K562 (cell line): ENCODE measurements around the gene NLRC3. TPM values are rescaled to one million over a fixed set of nuclear protein-coding genes. Genes with fewer than 3 reads are reported as not detected.
A peak's percentile ranks its signal among the peaks of the same experiment; 100 is the strongest.

Experiments used
- ATAC-seq: fragments of 200-7000 bp; cut with Tn5 transposase; 3 replicates; pipeline ENCODE4 v1.9.1; 2020; ENCODE audit warnings: moderate library complexity
- BruUV-seq: library from RNA; stranded (reverse); fragments of 400-500 nt; replicated peaks from 2 replicates; lab custom pipeline; 2021; lab: Mats Ljungman, UMichigan
- CTCF ChIA-PET: fragments of 300-600 bp; formaldehyde crosslinking; extraction: SDS; loops from one replicate; lab custom pipeline; 2021; ENCODE audit warnings: low intra/inter-chr PET ratio; lab: Yijun Ruan, JAX
- POLR2A ChIA-PET: fragments of 300-600, 350-650 bp; sonication (Branson Sonifier 250); formaldehyde crosslinking; extraction: SDS; loops from one replicate; lab custom pipeline; 2021; ENCODE audit warnings: antibody characterized with exemption, inconsistent platforms; lab: Yijun Ruan, JAX
- DNase-seq, 4 experiments: peaks; one replicate each; pipeline versions ENCODE4 v3.0.0 to v3.0.0-alpha.2; 2011 to 2018; ENCODE audit warnings: low spot score in 3 of 4, mixed read lengths in 3 of 4; ENCODE audit errors: extremely low read depth in 1 of 4
- FAIRE-seq: peaks from 2 replicates; lab custom pipeline; 2011; peaks lifted over from hg19 to GRCh38; lab: Jason Lieb, UNC
- H2AFZ ChIP-seq: 2 replicates; pipeline ENCODE4 v1.6.0; 2011; ENCODE audit warnings: low read depth, low read length, control low read depth, inconsistent platforms
- H3K27ac ChIP-seq: fragments of 200-600 bp; 3 replicates; pipeline ENCODE4 v1.8.0; 2011; ENCODE audit warnings: low read depth, mild to moderate bottlenecking, control low read depth, inconsistent platforms, low read length, moderate library complexity, mixed read lengths; ENCODE audit errors: extremely low read depth
- H3K27me3 ChIP-seq, 2 experiments: fragments of 300-600 bp in 1 of 2; 2 replicates in 1 of 2; 3 replicates in 1 of 2; pipeline versions ENCODE4 v1.6.0 to v1.8.0; 2011; ENCODE audit warnings: inconsistent platforms in 2 of 2, low read length in 2 of 2, mild to moderate bottlenecking in 1 of 2, mixed read lengths in 1 of 2, moderate library complexity in 1 of 2; ENCODE audit not compliant: control insufficient read depth in 2 of 2, insufficient read depth in 2 of 2
- H3K36me3 ChIP-seq: fragments of 300-600 bp; 3 replicates; pipeline ENCODE4 v1.8.0; 2011; ENCODE audit warnings: mild to moderate bottlenecking, low read length, inconsistent platforms; ENCODE audit not compliant: control insufficient read depth, insufficient read depth
- H3K4me1 ChIP-seq, 2 experiments: fragments of 200-600 bp in 1 of 2; replicated peaks in 1 of 2; 2 replicates in 1 of 2; 3 replicates in 1 of 2; pipeline versions ENCODE4 v1.5.1 to v1.8.0; 2011; ENCODE audit warnings: inconsistent platforms in 2 of 2, low read length in 2 of 2, mild to moderate bottlenecking in 1 of 2, mixed read lengths in 1 of 2, moderate library complexity in 1 of 2; ENCODE audit not compliant: control insufficient read depth in 2 of 2, insufficient read depth in 2 of 2
- H3K4me2 ChIP-seq: 2 replicates; pipeline ENCODE4 v1.6.1; 2011; ENCODE audit warnings: low read length, control low read depth, inconsistent platforms, mixed read lengths; ENCODE audit not compliant: insufficient read depth
- H3K4me3 ChIP-seq: fragments of 200-600 bp; sonication (generic), shearing (Covaris generic); 2 replicates; pipeline ENCODE4 v1.5.1; 2016; ENCODE audit warnings: control low read depth, inconsistent platforms
- H3K79me2 ChIP-seq: fragments of 200-600 bp; 3 replicates; pipeline ENCODE4 v1.8.0; 2011; ENCODE audit warnings: low read length, inconsistent platforms; ENCODE audit not compliant: control insufficient read depth, insufficient read depth
- H3K9ac ChIP-seq, 2 experiments: 2 replicates each; pipeline versions ENCODE4 v1.6.0 to v1.6.1; 2011; ENCODE audit warnings: low read depth in 2 of 2, low read length in 2 of 2, control low read depth in 1 of 2, inconsistent platforms in 1 of 2, mild to moderate bottlenecking in 1 of 2, mixed read lengths in 1 of 2; ENCODE audit not compliant: insufficient read depth in 1 of 2
- H3K9me1 ChIP-seq: one replicate; pipeline ENCODE4 v1.6.0; 2011; ENCODE audit warnings: inconsistent platforms, mild to moderate bottlenecking, low read length, moderate library complexity; ENCODE audit not compliant: control insufficient read depth, insufficient read depth
- H3K9me3 ChIP-seq: replicated peaks from 2 replicates; pipeline ENCODE4 v1.5.1; 2011; ENCODE audit warnings: low read depth, low read length, inconsistent platforms; ENCODE audit not compliant: control insufficient read depth, insufficient read depth
- H4K20me1 ChIP-seq: replicated peaks from 2 replicates; pipeline ENCODE4 v1.6.1; 2011; ENCODE audit warnings: low read length, inconsistent platforms, mixed read lengths; ENCODE audit not compliant: control insufficient read depth, insufficient read depth
- CEBPB ChIP-seq: fragments of 450-650 bp; IDR thresholded peaks from 2 replicates; pipeline ENCODE4 v1.6.1; 2016; ENCODE audit warnings: missing genetic modification characterization, missing compliant biosample characterization
- CEBPG ChIP-seq, 3 experiments: fragments of 200-800 bp in 1 of 3; sonication (Bioruptor generic) in 1 of 3; sonication (generic) in 1 of 3; formaldehyde crosslinking in 1 of 3; IDR thresholded peaks in 2 of 3; conservative IDR thresholded peaks in 1 of 3; 2 replicates each; pipeline versions ENCODE4 v1.6.1 to v1.8.0; 2016 to 2022; ENCODE audit warnings: missing compliant biosample characterization in 2 of 3, missing genetic modification characterization in 2 of 3, mild to moderate bottlenecking in 1 of 3, missing genetic modification reagents in 1 of 3
- CTCF ChIP-seq, 3 experiments: IDR thresholded peaks in 2 of 3; conservative IDR thresholded peaks in 1 of 3; 2 replicates each; pipeline ENCODE4 v1.5.1; 2011 to 2012; ENCODE audit warnings: low read length in 3 of 3, mild to moderate bottlenecking in 3 of 3, control low read depth in 2 of 3, improper control_type of control experiment in 1 of 3, inconsistent platforms in 1 of 3, low read depth in 1 of 3, mixed read lengths in 1 of 3, moderate library complexity in 1 of 3; ENCODE audit not compliant: insufficient read depth in 2 of 3
- EP300 ChIP-seq: IDR thresholded peaks from 2 replicates; pipeline ENCODE4 v1.6.1; 2012; ENCODE audit warnings: low read length, improper control_type of control experiment
- ETV1 ChIP-seq: fragments of 450-650 bp; conservative IDR thresholded peaks from 2 replicates; pipeline ENCODE4 v1.6.1; 2016; ENCODE audit warnings: missing genetic modification characterization, control low read depth, low read depth, missing compliant biosample characterization
- GABPA ChIP-seq: fragments of 200-800 bp; sonication (Bioruptor generic); conservative IDR thresholded peaks from 2 replicates; pipeline ENCODE4 v1.6.1; 2016; ENCODE audit warnings: low read depth, missing genetic modification characterization, missing compliant biosample characterization
- HMBOX1 ChIP-seq: sonication (generic); IDR thresholded peaks from 2 replicates; pipeline ENCODE4 v1.6.1; 2016
- KLF6 ChIP-seq: fragments of 250-450 bp; sonication (Bioruptor Pico); IDR thresholded peaks from 2 replicates; pipeline ENCODE4 v1.4.0; 2020; ENCODE audit warnings: mild to moderate bottlenecking, moderate library complexity, borderline replicate concordance
- MAFK ChIP-seq: IDR thresholded peaks from 2 replicates; pipeline ENCODE4 v1.6.1; 2011; ENCODE audit warnings: low read length, improper control_type of control experiment
- NCOA6 ChIP-seq: fragments of 450-650 bp; IDR thresholded peaks from 2 replicates; pipeline ENCODE4 v1.6.1; 2017; ENCODE audit warnings: mild to moderate bottlenecking
- RAD21 ChIP-seq, 2 experiments: fragments of 250-450 bp in 1 of 2; fragments of 450-650 bp in 1 of 2; sonication (Bioruptor Pico) in 1 of 2; formaldehyde crosslinking in 1 of 2; IDR thresholded peaks in 1 of 2; conservative IDR thresholded peaks in 1 of 2; 2 replicates each; pipeline versions ENCODE4 v1.4.0 to v1.8.0; 2020 to 2022; ENCODE audit warnings: mild to moderate bottlenecking in 2 of 2, moderate library complexity in 1 of 2
- RBBP5 ChIP-seq: fragments of 200-600 bp; sonication (generic); IDR thresholded peaks from 2 replicates; pipeline ENCODE4 v1.6.1; 2012; ENCODE audit warnings: borderline replicate concordance, mild to moderate bottlenecking, low read length, control low read depth, inconsistent platforms; ENCODE audit not compliant: insufficient read depth, poor library complexity, severe bottlenecking
- SOX6 ChIP-seq: fragments of 450-650 bp; IDR thresholded peaks from 2 replicates; pipeline ENCODE4 v1.6.1; 2014; ENCODE audit warnings: mild to moderate bottlenecking
- SPI1 ChIP-seq: IDR thresholded peaks from 2 replicates; pipeline ENCODE4 v1.6.1; 2011; ENCODE audit warnings: low read depth, low read length, control low read depth, borderline replicate concordance
- ZNF121 ChIP-seq: sonication (generic); formaldehyde crosslinking; conservative IDR thresholded peaks from 2 replicates; pipeline ENCODE4 v1.8.0; 2022; ENCODE audit warnings: missing genetic modification reagents
- WGBS: fragments of 100-300 bp; shearing (Covaris generic); methylation state at CpG from one replicate; pipeline ENCODE4 v1.1.6; 2016; ENCODE audit warnings: low coverage, mixed read lengths; ENCODE audit not compliant: insufficient coverage; ENCODE audit errors: missing lambda C conversion rate; 5-methylcytosine and 5-hydroxymethylcytosine counted together
- in situ Hi-C: fragments of 300-500 bp; cut with MboI; formaldehyde crosslinking; loops from 4 replicates; pipeline ENCODE4 v1.15.0; 2018; ENCODE audit warnings: inconsistent platforms, mixed read lengths
- intact Hi-C: fragments of 100-400 bp; cut with micrococcal nuclease; formaldehyde crosslinking; loops from 2 replicates; pipeline ENCODE4 v1.14.2; 2022
- polyA plus RNA-seq, 8 experiments: library from polyadenylated mRNA; depleted of rRNA in 4 of 8; stranded (reverse) in 5 of 8; unstranded in 3 of 8; fragments of >200 nt; fragmentation: Nextera tagmentation in 2 of 8; fragmentation: Illumina TruSeq in 1 of 8; extraction: Ambion mirVana in 2 of 8; extraction: Trizol in 1 of 8; gene quantifications; 2 replicates each; pipeline versions ENCODE4 v1.2.1 to v1.2.3, GENCODE V29; 2011 to 2014; ENCODE audit warnings: inconsistent platforms in 1 of 8, missing spikeins in 1 of 8
- total RNA-seq, 7 experiments: library from RNA; depleted of rRNA in 6 of 7; stranded (reverse); fragments of >200 nt in 6 of 7; fragmentation: Illumina TruSeq in 2 of 7; extraction: Trizol in 2 of 7; gene quantifications; 2 replicates each; pipeline versions ENCODE4 v1.2.1 to v1.2.3, GENCODE V29; 2011 to 2021; ENCODE audit warnings: low replicate concordance in 1 of 7

Gene NLRC3
- total and polyA plus RNA-seq, 9 of the 15 experiments (the other 6 are each of a cell fraction or from before 2014, with no cell fraction given) = 0.03 to 0.13 (median 0.03) TPM; not detected in 4

- DNase-seq (peak in 1 of 4 experiments; percentile 30), FAIRE-seq (peak; percentile 76), ATAC-seq (peak; percentile 81)
- Histone ChIP-seq H2AFZ (peak overlapping the region; percentile 17; the same call in 1 of the 2 replicates), H4K20me1 (no peaks in the 10 kb centered on the region), H3K27ac (peak overlapping the region; percentile 43; the same call in 1 of the 3 replicates), H3K9me1 (no peaks in the 10 kb centered on the region), H3K4me3 (no peak overlapping the region), H3K9me3 (no peaks in the 10 kb centered on the region), H3K9ac (no peak overlapping the region), H3K4me2 (no peak overlapping the region), H3K27me3 (no peaks in the 10 kb centered on the region), H3K79me2 (no peaks in the 10 kb centered on the region), H3K4me1 (0 out of 5 replicates have a peak, but pooled peaks cover 0 to 5% of the 10 kb centered on the region in 2 experiments), H3K36me3 (no peaks in the 10 kb centered on the region)
- intact Hi-C loops (no loop called here), in situ Hi-C loops (no loop called here)
- WGBS = 53% methylated on average over 4 of the region's 4 CpGs
- ChIA-PET CTCF (no interaction called here), POLR2A (interaction anchor here (0.9 to 1.2 kb wide), 3 partner anchors 7 to 17 kb away, joined by 3 to 5 read pairs (median 3); no protein-coding TSS in a partner anchor)
- TF ChIP-seq RAD21 (CRISPR knock-in tag; conservative IDR thresholded peaks at IDR 0.05 in 1 of 2, IDR thresholded peaks at IDR 0.05 in 1 of 2) (peak in 1 of 2 experiments; percentile 61; a peak in 2 of 4 replicates), CEBPB (peak; percentile 65), ZNF121 (CRISPR knock-in tag) (peak; percentile 26; the same call in 1 of the 2 replicates), EP300 (no peak), CEBPG (CRISPR knock-in tag; IDR thresholded peaks at IDR 0.05) (no peak), CEBPG (tag; conservative IDR thresholded peaks at IDR 0.05 in 1 of 2, IDR thresholded peaks at IDR 0.05 in 1 of 2) (peak; percentile 64 to 65), ETV1 (tag) (0 out of 2 replicates have a peak, but pooled peaks have one; percentile 14), RBBP5 (no peak), CTCF (IDR thresholded peaks at IDR 0.05 in 2 of 3, conservative IDR thresholded peaks at IDR 0.05 in 1 of 3; ENCODE audit: insufficient read depth in 2 of 3, low read depth in 1 of 3, low read length in 3 of 3) (peak in 2 of 3 experiments; percentile 8 to 45; a peak in 2 of 6 replicates), SPI1 (peak; percentile 36; the same call in 1 of the 2 replicates), GABPA (tag) (0 out of 2 replicates have a peak, but pooled peaks have one; percentile 20), SOX6 (peak; percentile 53; the same call in 1 of the 2 replicates), MAFK (no peak), KLF6 (CRISPR knock-in tag) (no peak), NCOA6 (0 out of 2 replicates have a peak, but pooled peaks have one; percentile 18), HMBOX1 (peak; percentile 46; the same call in 1 of the 2 replicates)
- no TSS peak for BruUV-seq
Measured at GRCh38 chr16:3625911-3626732, 48.9 kb upstream of the NLRC3 start.
